GM18873 (cell line): Measurements from ENCODE around the gene EPHA2.

ENCODE experiments used
- ATAC-seq: cut with Tn5 transposase; IDR thresholded peaks from one replicate; pipeline ENCODE4 v1.9.1; 2021; ENCODE audit warnings: mild to moderate bottlenecking, moderate library complexity, moderate number of reproducible peaks; ENCODE audit not compliant: unreplicated experiment, low FRiP score

The EPHA2 gene

DNA sequence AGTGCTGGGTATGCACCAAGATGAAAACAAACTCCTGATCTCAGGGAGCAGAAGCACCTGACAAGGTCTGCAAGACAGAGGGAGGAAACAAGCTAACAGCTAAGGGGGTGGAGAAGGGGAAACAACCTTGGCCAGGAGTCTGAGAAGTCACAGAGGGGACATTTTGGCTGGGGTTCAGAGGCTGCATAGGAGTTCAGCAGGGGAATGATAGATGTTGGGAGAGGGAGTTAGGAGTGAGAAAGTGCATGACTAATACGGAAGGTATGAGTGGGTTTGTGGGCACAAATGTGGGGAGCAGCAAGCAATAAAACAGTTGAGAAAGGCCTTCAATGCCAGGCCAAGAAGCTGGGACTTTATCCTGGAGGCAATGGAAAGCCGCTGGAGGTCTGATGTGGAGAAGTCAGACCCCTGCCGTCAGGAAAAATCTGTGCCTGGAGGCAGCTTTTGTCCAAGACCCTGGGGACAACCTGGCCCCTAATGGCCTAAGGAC, 16.4 kb downstream of the EPHA2 start:
- ATAC-seq, result no peak

DNA sequence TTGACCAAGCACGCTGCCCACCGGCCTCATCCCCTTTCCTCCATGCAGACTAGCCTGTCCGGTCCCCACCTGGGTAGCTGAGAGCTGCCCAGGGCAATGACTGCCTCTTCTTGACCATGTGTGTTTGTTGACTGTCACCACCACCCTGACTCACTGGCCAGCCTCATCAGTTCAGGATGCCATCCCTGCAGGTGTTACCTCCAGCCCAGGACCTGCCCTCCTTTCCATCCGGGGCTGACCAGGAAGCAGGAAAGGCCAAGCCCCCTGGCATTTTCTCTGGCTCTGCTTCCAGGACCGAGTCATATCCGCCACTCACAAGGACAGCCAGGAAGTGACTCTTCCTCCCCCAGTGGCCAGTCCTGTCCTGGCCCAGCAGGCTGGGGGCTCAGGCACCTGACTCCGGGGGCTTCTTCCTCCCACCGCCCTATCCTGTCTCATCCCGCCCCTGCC, 17.1 kb downstream of the EPHA2 start:
- ATAC-seq, result no peak

DNA sequence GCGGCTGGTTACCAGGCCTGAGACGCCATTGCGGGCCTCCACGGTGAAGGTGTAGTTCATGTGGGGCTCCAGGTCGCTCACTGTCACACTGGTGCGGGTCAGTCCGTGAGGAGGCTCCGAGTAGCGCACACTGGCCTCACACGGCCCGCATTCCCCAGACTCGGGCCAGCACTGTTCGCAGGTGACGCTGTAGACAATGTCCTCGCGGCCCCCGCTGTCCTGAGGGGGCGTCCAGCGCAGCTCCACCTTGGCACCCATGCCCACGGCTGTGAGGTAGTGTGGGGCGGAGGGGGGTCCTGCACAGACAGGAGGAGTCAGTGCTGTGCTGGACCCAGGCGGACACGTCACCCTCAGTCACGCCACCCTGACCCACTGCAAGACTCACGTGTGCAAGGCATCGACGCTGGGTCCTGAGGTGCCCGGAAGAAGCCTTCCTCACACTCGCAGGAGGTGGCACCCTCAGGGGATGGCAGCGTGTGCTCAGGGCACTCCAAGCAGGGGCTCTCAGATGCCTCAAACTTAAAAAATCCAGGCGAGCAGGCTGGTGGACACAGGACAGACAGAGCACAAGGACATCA, 17.9 kb downstream of the EPHA2 start:
- no peak for ATAC-seq

DNA sequence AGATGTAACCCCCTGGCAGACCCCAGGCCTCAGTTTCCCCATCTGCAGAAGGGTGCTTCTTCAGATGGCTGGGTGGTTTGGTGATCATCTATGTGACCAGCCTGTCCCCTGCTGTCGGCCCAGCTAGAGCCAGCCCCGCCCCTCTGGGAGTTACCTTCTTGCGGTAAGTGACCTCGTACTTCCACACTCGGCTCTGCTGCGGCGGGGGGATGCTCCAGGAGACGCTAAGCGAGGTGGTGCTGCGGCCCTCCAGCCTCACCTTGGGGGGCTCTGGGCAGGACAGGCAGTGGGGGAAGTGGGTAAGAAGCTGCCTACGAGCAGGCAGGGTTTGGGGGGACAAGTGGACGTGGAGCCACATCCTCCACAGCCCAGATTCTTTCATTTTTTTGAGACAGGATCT, 20.4 kb downstream of the EPHA2 start:
- no peak for ATAC-seq

DNA sequence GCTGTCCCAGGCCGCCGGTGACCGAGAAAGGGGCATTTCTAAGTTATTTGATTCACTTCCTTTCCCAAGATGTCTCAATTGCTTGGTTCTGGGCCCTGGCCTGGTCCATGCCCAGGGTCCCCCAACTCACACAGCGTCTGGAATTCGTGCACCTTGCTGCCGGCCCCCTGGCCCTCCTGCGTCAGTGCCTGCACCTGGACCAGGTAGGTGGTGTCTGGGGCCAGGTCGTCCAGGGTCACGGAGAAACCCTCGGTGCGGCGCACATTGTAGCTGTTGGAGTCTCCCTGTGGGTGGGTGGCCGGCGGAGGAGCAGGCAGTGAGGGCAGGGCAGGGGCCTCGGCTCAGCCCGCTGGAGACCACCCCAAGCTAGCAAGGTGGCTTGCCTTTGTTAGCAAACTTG, 21.0 kb downstream of the EPHA2 start:
- no peak for ATAC-seq

DNA sequence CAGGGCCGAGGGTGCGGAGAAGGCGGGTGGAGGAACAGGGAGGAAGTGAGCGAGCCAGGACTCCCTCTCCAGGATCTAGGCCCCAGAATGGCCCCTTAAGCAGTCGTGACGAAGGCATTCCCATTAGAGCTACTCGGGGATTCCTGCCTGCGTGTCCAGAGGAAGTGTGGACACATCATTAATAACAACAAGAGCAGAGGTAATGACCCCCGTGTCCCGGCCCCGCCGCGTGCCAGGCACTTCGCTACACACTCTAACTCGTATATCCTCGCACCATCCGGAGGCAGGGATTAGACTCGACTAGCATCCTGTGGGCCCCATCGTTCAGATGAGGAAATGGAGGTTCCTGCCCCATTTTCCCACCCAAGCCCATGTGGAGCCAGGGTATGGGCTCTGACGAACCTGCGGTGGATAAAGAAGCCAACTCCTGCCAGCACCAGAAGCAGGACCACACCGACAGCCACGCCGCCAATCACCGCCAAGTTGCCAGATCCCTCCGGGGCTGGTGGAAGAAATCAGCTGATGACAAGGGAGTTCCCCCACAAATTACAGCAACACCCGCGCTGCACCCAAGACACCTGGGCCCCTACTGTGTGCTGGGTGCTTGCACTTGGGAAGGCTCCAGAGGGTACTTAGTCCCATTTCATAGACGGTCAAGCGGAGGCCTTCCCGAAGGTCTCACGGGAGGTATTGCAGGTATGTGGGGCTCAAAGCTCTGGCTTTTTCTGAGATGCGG, 21.6 kb downstream of the EPHA2 start:
- no peak for ATAC-seq

DNA sequence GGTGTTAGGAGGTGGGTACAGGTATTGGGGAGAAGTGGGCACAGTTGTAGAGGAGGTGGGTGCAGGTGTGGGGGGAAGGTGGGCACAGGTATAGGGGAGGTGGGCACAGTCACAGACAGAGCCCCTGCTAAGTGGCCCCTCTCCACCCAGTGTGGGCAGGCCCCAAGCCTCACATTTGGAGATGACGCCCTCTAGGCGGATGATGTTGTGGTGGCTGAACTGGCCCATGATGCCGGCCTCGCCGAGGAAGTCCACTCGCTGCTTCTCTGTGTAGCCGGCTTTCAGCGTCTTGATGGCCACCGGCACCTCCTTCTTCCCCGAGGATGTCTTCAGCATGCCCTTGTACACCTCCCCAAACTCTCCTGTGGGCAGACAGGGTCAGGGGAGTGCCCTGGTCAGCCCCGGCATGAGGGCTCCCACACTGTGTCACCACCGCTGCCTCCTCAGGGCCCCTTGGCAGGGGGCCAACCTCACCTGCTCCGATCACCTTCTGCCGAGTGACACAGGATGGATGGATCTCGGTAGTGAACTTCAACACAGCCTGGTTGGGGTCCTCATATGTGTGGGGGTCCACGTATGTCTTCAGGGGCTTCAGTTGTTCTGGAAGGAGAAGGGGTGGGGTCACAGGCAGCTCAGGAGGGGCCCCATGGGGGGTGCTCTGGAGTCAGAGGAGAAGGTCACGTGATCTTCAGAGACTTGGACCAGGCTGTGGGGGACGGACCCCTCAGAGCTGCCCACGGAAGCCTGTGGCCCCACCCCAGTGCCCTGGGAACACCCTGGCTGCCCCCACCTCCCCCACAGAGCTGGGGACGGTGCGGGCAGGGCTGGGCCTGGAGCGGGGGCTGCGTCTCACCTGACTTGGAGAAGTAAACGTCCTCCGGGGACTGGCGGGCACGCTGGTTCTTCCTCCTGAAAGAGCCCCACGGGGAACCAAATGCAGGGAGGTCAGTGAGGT, 22.6 kb downstream of the EPHA2 start:
- no peak for ATAC-seq

DNA sequence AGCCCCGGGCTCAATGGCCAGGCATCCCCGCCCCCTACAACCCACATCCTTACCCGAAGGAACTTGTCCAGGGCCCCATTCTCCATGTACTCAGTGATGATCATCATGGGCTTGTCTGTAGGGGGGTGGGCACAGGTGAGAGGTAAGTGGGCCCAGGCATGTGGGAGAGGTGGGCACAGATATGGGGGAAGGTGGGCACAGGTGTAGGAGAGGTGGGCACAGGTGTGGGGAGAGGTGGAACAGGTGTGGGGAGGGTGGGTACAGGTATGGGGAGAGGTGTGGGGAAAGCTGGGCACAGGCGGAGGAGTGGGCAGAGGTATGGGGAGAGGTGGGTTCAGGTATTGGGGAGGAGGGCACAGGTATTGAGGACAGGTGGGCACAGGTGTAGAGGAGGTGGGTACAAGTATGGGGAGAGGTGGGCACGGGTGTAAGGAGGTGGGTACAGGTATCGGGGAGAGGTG, 23.5 kb downstream of the EPHA2 start:
- ATAC-seq, result no peak

DNA sequence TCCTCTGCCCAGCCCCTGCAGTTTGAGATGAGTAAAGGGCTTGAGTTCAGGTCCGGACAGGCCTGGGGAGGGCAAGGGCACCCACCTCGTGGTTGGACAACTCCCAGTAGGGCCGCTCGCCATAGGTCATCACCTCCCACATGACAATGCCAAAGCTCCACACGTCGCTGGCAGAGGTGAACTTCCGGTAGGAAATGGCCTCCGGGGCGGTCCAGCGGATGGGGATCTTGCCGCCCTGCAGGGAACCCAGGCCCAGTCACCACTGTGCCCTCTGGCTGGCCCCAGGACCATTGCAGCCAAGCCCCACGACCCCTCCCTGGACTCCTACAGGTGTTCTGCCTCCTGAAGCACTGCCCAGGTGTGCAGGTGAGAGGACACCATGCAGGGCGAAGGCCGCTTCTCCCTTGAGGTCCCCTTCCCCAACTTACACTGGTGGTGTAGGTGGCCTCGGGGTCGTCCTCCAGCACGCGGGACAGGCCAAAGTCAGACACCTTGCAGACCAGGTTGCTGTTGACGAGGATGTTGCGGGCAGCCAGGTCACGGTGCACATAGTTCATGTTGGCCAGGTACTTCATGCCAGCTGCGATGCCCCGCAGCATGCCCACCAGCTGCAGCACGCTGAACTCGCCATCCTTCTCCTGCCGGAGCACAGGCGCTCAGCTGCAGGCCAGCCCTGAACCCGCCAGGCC, 24.1 kb downstream of the EPHA2 start:
- ATAC-seq, result no peak

DNA sequence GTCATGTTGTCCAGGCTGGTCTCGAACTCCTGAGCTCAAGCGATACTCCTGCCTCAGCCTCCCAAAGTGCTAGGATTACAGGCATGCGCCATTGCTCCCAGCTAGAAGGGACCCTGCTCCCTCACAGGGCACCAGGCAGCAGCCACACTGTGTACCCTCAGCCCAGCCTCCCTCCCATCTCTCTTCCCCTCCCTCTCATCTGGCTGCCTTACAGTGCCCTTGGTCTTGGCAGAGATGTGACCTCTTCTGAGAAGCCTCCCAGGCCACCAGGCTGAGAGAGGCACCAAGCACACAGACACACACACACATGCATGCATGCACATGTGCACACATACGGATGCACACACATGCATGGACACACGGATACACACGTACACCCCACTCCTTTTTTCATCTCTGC, 25.0 kb downstream of the EPHA2 start:
- ATAC-seq, result no peak

DNA sequence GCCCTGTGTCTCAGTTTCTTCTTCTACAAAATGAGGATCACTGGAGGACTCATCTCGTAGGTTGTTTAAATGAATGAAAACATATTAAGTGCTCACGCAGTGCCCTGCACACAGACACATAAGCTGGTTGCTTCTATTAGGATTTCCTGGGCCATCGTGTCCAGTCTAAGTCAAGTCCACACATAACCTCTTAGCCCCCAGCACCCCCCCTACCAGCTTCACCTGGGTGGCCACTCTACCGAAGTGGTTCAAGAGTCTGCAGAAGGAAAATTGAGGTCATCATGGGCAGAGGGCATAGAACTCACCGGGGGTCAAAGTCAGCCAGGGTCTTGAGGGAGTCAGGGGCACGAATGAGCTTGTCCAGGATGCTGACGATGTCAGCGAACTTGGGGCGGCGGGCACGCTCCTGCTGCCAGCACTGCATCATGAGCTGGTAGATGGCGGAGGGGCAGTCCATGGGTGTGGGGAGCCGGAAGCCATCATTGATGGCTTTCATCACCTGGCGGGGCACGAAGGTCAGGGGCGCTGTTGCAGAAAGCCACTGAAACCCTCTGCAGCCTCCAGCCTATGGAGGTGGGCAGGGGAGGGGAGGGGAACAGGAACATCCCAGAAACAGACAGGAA, 25.8 kb downstream of the EPHA2 start:
- no peak for ATAC-seq

DNA sequence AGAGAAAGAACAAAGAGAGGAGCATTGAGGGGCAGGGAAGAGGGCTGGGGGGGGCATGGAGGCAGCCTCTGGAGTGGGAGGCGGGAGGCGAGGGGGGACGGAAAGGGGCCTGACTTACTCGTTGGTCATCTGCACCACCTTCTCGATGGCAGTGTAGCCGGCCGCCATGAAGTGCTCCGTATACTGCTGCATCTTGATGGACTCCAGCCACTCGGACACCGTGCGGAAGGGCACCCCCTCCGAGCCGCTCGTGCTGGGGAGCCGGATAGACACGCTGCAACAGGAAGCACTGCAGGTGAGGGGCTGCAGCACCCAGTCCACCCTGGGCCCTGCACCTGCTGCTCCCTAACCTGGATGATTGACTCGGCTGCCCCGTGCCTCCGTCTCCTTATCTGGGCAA, 26.6 kb downstream of the EPHA2 start:
- ATAC-seq, result no peak

DNA sequence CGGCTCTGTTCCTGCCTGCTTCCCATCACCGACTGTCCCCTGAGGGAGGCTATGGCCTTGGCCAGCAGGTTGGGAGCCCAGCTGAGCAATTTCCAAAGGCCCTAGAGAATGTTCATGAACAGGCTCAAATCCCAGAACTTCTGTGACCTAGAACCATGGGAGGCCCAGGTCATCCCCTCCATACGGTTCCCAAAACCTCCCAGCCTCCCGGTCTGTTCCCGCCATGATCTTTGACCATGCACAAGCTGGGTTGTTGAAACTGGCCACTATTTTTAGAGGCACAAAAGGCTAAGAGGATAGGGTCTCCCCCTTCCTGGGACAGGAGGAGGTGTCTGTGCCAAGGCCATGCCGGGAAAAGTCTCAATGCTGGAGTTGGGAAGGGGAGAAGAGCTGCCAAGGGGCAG, 27.5 kb downstream of the EPHA2 start:
- no peak for ATAC-seq

DNA sequence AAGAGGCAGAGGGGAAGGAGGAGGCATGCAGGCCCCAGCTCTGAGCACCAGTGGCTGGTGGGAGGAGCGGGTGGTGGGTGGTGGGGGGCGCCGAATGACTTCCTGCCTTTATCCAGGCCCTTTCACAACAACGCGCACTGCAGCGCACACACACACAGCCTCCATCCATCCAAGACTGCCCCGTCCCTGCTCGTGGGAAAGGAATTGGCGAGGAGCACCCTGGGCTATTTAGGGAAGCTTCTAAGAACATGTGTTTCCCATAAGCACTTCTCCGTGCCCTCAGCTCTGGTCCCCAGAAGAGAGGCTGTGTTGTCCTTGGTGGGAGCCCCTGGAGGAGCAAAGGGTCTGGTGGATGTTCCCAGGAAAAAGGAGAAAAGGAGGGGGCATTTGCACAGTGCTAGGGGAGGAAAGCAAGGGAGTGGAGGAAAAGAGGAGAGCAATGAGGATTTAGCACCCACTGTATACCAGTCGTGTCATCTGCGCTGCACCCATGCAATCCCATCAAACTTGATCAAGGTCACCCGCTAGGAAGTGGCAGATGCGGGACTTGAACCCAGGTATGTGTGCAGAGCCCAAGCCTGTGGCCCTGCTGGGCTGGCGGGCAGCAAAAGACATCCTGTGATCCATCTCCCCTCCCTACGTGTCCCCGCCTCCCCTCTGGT, 28.1 kb downstream of the EPHA2 start:
- no peak for ATAC-seq

DNA sequence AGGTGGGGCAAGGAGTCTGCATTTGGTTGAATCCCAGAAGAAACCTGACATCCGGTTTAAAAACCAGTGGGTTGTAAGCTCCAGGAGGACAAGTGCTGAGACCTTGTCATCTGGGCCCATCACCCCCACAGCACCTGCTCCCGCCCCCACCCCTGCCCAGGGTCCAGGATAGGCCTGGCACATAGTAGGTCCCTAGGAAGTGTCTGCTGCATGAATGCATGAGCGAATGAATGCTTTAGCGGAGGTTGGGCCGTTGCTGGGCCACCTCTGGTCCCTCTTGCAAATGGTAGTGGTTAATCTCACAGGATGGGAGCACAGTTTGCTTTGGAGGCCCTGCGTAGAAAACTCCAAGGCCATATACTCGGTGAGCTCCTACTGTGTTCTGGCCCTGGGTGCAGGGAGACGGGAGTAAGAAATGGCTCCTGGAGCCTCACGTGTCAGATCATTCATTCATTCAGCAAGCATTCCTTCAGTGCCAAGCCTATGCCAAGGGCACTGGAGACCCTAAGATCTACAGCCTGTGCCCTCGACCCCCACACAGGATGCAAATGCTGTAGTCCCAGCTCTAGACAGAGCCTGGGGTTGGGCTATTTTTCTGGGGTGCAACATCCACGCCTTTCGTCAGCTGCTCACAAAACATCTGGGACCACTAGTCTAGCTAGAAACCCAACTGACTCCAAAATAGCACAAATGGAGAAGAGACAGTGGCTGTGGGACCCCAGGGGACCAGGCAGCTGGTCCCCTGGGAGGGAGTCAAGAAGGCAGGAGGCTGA, 28.9 kb downstream of the EPHA2 start:
- no peak for ATAC-seq

DNA sequence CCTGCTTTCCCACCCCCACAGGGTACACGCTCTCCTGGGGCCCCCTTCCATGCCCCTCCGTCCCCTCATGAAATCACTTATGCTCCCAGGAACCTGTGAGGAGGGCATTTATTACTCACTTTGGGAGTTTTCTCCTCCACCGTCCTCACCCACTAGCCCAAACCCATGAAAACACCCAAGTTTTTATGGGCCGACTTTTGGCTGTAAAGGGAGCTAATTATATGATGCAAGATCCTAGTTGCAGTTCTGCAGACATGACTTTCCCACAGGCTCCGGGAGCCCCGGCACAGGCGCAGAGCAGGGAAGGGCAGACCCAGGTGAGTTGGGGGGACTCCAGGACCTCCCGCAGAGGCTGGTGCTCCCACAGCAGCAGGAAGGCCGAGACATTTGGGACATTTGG, 29.7 kb downstream of the EPHA2 start:
- ATAC-seq, result no peak

DNA sequence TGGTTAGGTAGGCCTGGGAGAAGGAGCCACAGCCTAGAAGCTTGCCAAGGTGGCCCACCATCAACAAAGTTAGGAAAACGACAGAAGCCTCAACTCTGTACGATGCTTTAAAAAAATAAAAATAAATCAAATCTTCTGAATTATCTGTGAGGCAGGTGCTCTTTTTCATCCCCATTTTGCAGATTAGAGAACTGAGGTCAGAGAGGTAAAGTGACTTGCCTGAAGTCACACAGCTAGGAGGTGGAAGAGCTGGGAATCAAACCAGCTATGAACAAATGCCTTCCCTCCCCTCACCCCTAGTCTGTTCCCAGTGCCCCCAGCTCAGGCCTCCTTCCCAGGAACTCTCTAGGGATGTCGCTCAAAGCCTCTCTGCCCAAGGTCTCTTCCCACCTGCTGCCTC, 30.4 kb downstream of the EPHA2 start:
- no peak for ATAC-seq

DNA sequence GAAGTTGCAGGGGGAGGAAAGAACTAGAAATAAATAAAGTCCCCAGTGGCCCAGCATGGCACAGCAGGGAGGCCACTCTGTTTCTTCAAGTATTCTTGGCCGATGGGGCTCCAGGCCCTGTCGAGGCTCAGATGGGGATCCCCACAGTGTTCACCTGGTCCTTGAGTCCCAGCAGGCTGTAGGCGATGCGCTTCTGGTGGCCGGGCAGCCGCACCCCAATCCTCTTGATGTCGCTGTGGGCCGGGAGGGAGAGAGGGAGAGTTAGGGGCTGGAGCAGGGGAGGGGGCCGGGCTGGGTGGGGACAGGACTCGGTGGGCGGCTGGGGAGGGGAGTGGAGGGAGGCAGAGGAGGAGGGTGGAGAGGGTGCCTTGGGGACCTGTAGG, 30.8 kb downstream of the EPHA2 start:
- ATAC-seq, result no peak
